ENCODE results near the gene CYTH3. TPM values are rescaled to one million over a fixed set of nuclear protein-coding genes. Genes with fewer than 3 reads are reported as not detected.
"Not testable (repeated sequence)": the region's sequence is repeated elsewhere in the genome, so short reads cannot be mapped to it uniquely, and the experiment has no call there.

CYTH3 gene, protein sequence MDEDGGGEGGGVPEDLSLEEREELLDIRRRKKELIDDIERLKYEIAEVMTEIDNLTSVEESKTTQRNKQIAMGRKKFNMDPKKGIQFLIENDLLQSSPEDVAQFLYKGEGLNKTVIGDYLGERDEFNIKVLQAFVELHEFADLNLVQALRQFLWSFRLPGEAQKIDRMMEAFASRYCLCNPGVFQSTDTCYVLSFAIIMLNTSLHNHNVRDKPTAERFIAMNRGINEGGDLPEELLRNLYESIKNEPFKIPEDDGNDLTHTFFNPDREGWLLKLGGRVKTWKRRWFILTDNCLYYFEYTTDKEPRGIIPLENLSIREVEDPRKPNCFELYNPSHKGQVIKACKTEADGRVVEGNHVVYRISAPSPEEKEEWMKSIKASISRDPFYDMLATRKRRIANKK
- total RNA-seq, result 24.9 TPM
- long read RNA-seq, full-length matches to known transcripts, result 20 of 38 reads
- long read RNA-seq, partial matches to known transcripts, result 7 of 38 reads
- long read RNA-seq, other reads (novel, unspliced or antisense), result 11 of 38 reads

DNA sequence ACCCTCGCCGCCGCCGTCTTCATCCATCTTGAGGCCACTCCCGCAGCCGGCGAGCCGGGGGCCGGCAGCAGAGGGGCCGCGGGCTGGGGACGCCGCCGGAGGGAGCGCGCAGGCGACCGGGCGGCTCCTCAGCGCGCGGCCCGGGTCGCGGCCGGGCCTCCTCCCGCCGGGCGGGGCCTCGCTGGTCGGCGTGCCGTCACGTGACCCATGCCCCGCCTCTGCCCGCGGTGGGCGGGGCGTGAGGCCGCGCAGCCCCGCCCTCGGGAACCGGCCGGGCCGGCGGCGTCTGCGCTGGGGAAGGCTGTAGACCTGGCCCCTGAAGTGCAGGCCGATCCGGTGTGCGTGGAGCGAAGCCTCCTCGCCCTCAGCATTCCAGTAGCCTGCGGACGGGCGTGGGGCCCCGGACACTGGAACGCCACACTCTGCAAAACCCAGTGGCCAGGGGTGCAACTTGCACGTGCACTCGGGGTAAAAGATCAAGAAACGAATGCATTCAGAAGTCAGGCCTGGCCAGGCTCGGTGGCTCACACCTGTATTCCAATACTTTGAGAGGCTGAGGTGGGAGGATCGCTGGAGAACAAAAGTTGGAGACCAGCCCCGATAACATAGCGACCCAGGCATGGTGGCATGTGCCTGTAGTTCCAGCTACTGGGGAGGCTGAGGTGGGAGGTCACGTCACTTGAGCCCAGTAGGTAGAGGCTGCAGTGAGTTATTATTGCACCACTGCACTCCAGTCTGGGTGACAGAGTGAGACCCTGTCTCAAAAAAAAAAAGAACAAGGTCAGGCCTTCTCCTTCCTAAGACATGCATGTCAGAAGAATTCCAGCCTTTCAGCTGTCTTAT is at the start of gene CYTH3:
TSS of gene CYTH3 (minus strand) at position 144 of the 843 bp plus-strand sequence. CDS start at position 27, 117 bp downstream.
- peak; percentile 93 for DNase-seq (ENCODE audit: low spot score)
- intact Hi-C loops (cut with DNase I), result loop anchor here (5.0 kb wide), 1 partner anchor 45 kb away; no protein-coding TSS in a partner anchor

DNA sequence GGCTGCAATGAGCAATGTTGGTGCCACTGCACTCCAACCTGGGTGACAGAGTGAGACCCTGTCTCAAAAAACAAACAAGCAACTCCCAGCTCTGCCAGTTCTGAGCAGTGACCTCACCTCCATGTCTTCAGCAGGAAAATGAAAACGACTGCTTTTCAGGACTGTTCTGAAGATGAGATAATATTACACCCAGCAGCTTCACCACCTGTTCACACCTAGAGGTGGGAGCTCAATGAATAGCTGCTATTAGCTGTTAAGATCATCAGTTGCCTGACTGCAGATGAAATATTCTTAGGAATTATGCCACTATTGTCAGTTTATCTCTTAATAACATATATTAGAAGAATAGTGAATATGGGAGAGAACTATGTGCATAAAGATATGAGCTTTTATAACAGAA is 48.4 kb upstream of the CYTH3 start:
- intact Hi-C loops (cut with DNase I), result no loop called here
- DNase-seq (ENCODE audit: low spot score), result no peak

DNA sequence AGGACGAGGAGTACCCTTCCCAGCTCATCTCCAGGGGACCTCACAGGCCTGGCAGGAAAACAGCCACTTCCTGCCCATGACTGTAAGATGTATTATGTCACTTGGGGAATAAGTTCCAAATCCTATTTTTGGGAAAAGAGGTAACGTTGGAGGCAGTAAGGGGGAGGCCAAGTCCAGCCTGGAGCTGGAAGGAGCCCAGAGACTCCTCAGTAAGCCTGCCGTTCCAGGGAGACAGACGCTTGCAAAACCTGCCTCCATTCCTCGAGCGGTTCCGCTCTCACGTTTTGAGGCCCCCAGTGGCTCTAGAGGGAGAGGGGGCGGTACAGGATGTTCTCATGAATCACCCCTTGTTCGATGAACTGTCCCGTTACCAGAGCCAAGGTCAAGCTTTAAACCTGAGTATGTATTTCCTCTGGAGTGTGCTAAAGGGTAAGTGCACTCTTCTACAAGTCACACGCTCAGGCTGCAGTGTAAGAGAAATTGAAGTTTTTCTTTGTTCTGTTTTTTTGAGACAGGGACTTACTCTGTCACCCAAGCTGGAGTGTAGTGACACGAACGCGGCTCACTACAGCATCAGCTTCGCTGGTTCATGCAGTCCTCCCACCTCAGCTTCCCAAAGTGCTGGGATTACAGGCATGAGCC is 45.5 kb upstream of the CYTH3 start:
- intact Hi-C loops (cut with DNase I), result loop anchor here (5.0 kb wide), 1 partner anchor 56 kb away; no protein-coding TSS in a partner anchor
- DNase-seq (ENCODE audit: low spot score), result peak; percentile 85

DNA sequence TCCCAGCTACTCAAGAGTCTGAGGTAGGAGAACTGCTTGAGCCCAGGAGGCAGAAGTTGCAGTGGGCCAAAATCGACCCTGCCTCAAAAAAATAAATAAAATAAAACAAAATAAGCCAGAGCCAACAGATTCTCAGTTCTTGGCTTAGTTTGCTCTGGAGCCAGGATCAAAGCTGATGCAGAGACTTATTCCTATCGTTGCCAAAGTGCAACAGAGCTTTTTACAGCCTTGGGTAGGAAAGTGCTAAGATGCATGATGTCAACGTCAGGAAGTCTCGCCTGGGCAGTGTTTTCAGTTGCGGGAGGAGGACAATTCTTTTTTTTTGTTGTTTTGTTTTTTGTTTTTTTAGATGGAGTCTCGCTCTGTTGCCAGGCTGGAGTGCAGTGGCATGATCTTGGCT is 43.8 kb upstream of the CYTH3 start:
- no peak for DNase-seq (ENCODE audit: low spot score)
- intact Hi-C loops (cut with DNase I), result loop anchor here (5.0 kb wide), 1 partner anchor 54 kb away; no protein-coding TSS in a partner anchor

DNA sequence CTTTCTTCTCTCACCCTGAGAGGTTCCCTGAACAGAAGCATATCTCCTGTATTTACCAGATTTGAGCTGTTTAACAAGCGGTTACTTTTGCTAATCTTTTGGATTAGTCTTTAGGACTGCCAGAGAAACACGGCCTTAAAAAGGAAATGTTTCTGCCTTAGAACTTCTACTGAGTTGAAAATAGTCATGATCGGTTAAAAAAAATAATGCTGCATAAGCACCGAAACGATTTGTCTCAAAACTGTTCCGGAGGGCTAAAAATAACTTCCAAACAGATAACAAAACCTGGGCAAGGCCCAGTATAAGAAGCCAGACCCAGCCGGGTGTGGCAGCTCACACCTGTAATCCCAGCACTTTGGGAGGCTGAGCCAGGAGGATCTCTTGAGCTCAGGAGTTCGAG is 43.3 kb upstream of the CYTH3 start:
- intact Hi-C loops (cut with DNase I), result loop anchor here (5.0 kb wide), 1 partner anchor 53 kb away; no protein-coding TSS in a partner anchor
- no peak for DNase-seq (ENCODE audit: low spot score)

DNA sequence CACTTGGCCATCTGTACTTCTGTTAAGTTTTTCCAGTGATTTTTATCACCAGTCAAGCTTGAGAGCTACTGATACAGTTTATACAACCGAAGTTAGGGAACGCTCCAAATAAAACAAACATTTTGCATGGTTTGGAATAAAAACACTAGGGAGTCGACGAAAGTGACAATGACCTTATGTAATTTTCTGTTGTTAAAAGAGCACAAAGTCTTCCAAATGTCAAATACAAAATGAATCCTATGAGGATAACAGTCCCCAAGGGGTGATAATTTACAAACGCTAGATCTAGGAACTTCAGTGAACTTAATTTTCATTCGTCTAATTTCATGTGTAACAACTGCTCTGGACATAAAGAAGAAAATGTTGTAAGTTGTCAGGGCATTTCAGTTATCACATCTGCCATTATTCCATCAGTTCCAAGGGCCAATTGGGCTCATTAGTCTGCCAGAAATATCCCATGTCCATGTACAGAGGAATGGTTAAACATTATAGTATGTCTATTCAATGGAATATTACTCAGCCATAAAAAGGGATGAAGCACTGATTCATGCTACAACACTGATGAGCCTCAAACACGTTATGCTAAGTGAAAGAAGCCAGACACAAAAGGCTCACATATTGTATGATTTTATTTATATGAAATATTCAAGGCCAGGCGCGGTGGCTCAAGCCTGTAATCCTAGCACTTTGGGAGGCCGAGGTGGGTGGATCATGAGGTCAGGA is 38.0 kb upstream of the CYTH3 start:
- DNase-seq (ENCODE audit: low spot score), result no peak
- intact Hi-C loops (cut with DNase I), result no loop called here

DNA sequence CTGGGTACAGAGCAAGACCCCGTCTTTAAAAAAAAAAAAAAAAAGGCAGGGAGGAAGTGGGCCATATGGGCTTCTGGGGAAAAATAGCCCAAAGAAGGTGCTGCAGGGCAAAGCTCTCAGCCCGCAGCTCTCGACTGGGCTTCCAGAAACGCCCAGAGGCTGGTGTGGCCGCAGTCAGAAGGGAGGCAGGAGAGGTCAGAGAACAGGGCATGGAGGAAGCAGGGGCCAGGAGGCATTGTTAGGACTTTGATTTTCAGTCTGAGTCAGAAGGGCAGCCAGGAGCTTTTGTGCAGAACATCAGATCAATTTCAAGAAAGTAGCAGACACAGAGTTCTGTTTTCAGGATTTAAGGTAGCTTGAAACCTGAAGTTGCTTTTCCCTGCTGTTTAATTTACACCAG is 35.3 kb upstream of the CYTH3 start:
- DNase-seq (ENCODE audit: low spot score), result no peak
- intact Hi-C loops (cut with DNase I), result no loop called here

DNA sequence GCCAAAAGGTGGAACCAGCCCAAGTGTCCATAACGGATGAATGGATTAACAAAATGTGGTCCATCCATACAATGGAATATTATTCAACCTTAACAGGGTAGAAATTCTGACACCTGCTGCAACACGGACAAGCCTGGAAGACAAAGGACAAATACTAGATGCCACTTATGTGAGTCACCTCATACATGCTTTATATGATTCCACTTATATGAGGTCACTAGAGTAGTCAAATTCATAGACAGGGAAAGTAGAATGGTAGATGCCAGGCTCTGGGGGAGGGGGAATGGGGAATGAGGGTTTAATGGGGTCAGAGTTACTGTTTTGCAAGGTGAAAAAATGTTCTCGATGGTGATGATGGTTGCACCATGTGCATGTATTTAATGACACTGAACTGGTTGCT is 34.0 kb upstream of the CYTH3 start:
- intact Hi-C loops (cut with DNase I), result no loop called here
- no peak for DNase-seq (ENCODE audit: low spot score)

DNA sequence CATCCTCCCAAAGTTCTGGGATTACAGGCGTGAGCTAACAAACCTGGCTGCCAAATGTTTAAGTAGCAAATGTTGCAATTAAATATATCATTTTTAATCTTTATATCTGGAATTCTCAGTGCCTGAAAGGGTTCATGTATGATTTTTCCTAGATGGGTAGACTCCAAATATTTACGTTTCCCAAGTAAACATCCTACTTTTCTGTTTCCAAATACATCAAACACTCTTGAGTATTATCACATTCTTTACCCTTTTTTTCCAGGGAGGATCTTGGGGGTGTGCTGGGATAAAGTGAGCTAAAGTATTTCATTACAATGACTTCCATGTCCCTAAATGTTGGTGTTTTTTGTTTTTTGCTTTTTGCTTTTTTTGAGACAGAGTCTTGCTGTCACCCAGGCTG is 32.9 kb upstream of the CYTH3 start:
- intact Hi-C loops (cut with DNase I), result no loop called here
- DNase-seq (ENCODE audit: low spot score), result no peak

DNA sequence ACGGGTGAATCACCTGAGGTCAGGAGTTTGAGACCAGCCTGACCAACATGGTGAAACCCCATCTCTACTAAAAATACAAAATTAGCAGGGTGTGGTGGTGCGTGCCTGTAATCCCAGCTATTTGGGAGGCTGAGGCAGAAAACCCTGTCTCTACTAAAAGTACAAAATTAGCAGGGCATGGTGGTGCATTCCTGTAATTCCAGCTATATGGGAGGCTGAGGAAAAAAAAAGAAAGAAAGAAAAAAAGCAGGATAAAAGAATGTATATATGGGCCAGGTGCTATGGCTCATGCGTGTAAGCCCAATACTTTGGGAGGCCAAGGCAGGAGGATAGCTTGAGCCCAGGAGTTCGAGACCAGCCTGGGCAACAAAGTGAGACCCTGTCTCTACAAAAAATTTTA is 29.0 kb upstream of the CYTH3 start:
- not testable (repeated sequence) for DNase-seq (ENCODE audit: low spot score)

DNA sequence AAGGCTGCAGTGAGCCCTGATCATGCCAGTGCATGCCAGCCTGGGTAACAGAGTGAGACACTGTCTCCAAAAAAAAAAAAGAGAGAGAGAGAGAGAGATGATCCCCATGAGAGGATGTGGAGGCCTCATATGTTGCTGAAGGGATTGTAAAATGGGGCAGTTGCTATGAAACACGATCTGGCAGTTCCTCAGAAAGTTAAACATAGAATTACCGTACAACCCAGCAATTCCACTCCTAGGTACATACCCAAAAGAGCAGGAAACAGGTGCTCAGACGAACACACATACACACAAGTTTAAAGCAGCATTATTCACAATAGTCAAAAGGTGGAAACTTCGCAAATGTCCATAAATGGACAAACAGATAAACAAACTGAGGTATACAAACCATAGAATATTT is 27.4 kb upstream of the CYTH3 start:
- intact Hi-C loops (cut with DNase I), result no loop called here
- DNase-seq (ENCODE audit: low spot score), result no peak

More for the DNA sequence above, 29.0 kb upstream of the CYTH3 start:
- intact Hi-C loops (cut with DNase I), result not testable (repeated sequence)

DNA sequence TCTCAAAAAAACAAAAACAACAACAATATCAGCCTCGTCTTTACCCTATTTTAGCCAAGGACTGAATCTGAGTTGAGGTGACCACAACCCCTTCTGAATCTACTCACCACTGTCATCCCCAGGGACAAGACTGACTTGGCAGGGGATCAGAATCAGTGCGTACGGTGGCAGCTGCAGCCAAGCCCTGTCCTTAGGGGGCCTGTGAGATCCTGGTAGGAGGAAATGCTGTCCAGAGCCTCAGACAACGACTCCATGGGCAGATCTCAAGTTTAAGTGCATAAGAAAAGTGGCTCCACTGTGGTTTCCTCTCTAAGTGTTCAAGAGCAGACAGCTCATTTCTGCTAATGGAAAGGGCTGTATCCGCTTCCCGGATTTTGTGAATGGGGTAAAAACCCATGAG is 22.4 kb upstream of the CYTH3 start:
- peak; percentile 20 for DNase-seq (ENCODE audit: low spot score)

DNA sequence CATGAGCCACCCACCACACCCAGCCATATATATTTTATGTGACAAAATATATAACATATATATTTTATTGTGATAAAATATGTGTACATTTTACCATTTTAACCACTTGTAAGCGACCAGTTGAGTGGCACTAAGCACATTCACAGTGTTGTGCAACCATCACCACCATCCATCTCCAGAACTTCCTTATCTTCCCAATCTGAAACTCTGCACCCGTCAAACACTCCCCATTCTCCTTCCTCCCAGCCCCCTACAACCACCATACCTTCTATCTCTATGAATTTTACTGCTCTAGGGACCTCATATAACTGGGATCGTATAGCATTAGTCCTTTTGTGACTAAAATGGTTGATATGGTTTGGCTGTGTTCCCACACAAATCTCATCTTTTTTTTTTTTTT is 20.8 kb upstream of the CYTH3 start:
- intact Hi-C loops (cut with DNase I), result no loop called here
- no peak for DNase-seq (ENCODE audit: low spot score)

More for the DNA sequence above, 22.4 kb upstream of the CYTH3 start:
- intact Hi-C loops (cut with DNase I), result no loop called here

DNA sequence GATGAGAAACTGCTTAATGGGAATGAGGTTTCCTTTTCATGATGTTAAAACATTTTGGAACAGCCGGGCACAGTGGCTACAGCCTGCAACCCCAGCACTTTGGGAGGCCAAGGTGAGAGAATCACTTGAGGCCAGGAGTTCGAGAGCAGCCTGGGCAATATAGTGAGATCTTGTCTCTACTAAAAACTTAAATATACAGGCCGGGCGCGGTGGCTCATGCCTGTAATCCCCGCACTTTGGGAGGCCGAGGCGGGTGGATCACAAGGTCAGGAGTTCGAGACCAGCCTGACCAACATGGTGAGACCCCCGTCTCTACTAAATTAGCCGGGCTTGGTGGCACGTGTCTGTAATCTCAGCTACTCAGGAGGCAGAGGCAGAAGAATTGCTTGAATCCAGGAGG is 19.5 kb upstream of the CYTH3 start:
- intact Hi-C loops (cut with DNase I); DNase-seq (ENCODE audit: low spot score): not testable (repeated sequence)

DNA sequence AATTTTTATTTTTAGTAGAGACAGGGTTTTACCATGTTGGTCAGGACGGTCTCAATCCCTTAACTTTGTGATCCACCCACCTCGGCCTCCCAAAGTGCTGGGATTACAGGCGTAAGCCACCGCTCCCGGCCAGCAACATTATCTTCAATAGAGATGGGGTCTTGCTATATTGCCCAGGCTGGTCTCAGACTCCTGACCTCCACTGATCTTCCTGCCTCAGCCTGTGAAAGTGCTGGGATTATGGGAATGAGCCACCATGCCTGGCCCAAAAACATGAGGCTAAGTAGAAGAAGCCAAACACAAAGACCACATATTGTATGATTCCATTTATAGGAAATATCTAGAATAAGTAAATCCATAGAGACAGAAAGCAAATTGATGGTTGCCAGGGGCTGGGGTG is 19.1 kb upstream of the CYTH3 start:
- DNase-seq (ENCODE audit: low spot score), result no peak
- intact Hi-C loops (cut with DNase I), result no loop called here

DNA sequence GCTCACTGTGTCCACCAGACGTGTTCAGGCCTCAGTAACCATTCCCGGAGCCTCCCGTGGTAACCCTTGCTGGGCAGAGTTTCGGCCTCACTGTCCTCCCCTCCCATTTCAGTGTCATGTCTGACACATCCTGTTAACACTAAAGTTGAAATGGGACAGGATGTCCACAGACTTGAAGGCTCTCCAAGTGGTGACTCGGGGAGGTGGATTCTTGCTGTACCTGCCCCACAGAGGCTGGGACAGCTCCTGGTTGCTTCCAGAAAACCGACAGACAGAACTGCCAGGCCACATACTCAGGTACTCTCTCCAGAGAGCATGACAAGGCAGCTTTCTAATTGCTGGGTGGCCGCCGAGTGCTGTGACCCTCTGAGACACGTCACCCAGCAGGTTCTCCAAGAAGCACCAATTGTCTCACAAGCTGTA is 17.9 kb upstream of the CYTH3 start:
- DNase-seq (ENCODE audit: low spot score), result no peak
- intact Hi-C loops (cut with DNase I), result no loop called here

DNA sequence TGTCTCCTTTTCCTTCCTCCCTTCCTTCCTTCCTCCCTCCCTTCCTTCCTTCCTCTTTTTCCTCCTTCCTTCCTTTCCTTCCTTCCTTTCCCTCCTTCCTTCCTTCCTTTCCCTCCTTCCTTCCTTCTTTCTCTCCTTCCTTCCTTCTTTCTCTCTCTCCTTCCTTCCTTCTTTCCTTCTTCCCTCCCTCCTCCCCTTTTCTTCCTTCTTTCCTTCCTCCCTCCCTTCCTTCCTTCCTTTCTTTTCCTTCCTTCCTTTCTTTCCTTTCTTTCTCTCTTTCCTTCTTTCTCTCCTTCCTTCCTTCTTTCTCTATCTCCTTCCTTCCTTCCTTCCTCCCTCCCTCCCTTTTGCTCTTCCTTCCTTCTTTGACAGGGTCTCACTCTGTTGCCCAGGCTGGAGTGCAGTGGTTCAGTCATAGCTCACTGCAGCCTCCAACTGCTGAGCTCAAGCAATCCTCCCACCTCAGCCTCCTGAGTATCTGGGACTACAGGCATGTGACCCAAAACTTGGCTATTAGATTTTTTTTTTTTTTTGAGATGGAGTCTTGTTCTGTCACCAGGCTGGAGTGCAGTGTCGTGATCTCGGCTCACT is 15.9 kb upstream of the CYTH3 start:
- no peak for DNase-seq (ENCODE audit: low spot score)
- intact Hi-C loops (cut with DNase I), result no loop called here

DNA sequence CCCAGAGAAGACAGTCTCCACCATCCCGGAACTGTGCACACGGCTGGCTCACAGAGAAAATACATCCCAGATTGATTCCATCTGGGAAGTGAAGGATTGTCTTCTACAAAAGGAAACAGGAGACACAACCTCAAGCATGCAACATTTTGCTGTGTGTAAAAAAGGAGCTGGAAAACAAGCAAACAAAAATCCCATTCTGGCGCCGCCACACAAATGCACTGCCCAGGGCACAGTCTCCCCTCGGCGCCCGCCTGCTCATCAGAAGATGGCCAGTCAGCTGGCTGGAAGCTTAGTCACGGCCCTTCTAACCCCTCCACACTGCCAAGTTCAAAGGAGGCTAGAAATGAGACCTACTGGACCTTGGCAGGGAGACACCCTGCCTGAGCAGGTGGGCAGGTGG is 14.1 kb upstream of the CYTH3 start:
- DNase-seq (ENCODE audit: low spot score), result no peak
- intact Hi-C loops (cut with DNase I), result no loop called here
